SK-N-SH (cell line): ENCODE data around the gene AUTS2. TPM values are rescaled to one million over a fixed set of nuclear protein-coding genes. Genes with fewer than 3 reads are reported as not detected.

Experiments
- CTCF ChIA-PET: fragments of 300-600, 350-600 bp; formaldehyde crosslinking; extraction: SDS; loops from one replicate; lab custom pipeline; 2021; lab: Yijun Ruan, JAX
- POLR2A ChIA-PET: fragments of 350-600 bp; sonication (Branson Sonifier 250); formaldehyde crosslinking; extraction: SDS; loops from one replicate; lab custom pipeline; 2020; ENCODE audit warnings: antibody characterized with exemption, inconsistent platforms; lab: Yijun Ruan, JAX
- DNase-seq: peaks from one replicate; pipeline ENCODE4 v3.0.0; 2012
- H2AFZ ChIP-seq: fragments of 200-600 bp; sonication (generic); 2 replicates; pipeline ENCODE4 v1.8.1; 2016; ENCODE audit warnings: antibody characterized with exemption, mild to moderate bottlenecking, low read depth
- H3F3A ChIP-seq: fragments of 200-600 bp; sonication (generic); replicated peaks from 2 replicates; pipeline ENCODE3; 2016; ENCODE audit warnings: antibody characterized with exemption, mild to moderate bottlenecking; ENCODE audit not compliant: insufficient read depth
- H3K27ac ChIP-seq, 2 experiments: fragments of 200-500 bp in 1 of 2; fragments of 200-600 bp in 1 of 2; sonication (Bioruptor generic) in 1 of 2; sonication (generic), shearing (Covaris generic) in 1 of 2; 2 replicates each; pipeline versions ENCODE4 v1.5.1 to v1.6.1; 2014 to 2016; ENCODE audit warnings: low read depth in 2 of 2, inconsistent platforms in 1 of 2, low read length in 1 of 2, mild to moderate bottlenecking in 1 of 2, mixed read lengths in 1 of 2
- H3K27me3 ChIP-seq: fragments of 200-600 bp; sonication (generic), shearing (Covaris generic); 2 replicates; pipeline ENCODE4 v1.6.1; 2016; ENCODE audit warnings: mixed run types; ENCODE audit not compliant: insufficient read depth
- H3K36me3 ChIP-seq, 2 experiments: fragments of 200-500 bp in 1 of 2; fragments of 200-600 bp in 1 of 2; sonication (Bioruptor generic) in 1 of 2; sonication (generic) in 1 of 2; replicated peaks in 1 of 2; 2 replicates each; pipeline versions ENCODE3 to v1.5.1; 2014 to 2016; ENCODE audit warnings: low read length in 1 of 2, mild to moderate bottlenecking in 1 of 2; ENCODE audit not compliant: insufficient read depth in 2 of 2, control insufficient read depth in 1 of 2
- H3K4me1 ChIP-seq, 2 experiments: fragments of 200-500 bp in 1 of 2; fragments of 200-600 bp in 1 of 2; sonication (Bioruptor generic) in 1 of 2; sonication (generic), shearing (Covaris generic) in 1 of 2; 2 replicates each; pipeline versions ENCODE4 v1.5.1 to v1.6.1; 2014 to 2016; ENCODE audit warnings: low read depth in 1 of 2, low read length in 1 of 2, mixed run types in 1 of 2; ENCODE audit not compliant: insufficient read depth in 2 of 2, control insufficient read depth in 1 of 2
- H3K4me2 ChIP-seq: fragments of 200-600 bp; sonication (generic), shearing (Covaris generic); 2 replicates; pipeline ENCODE4 v1.6.1; 2017; ENCODE audit warnings: mixed run types
- H3K4me3 ChIP-seq, 2 experiments: fragments of 200-500 bp in 1 of 2; fragments of 200-600 bp in 1 of 2; sonication (Bioruptor generic) in 1 of 2; sonication (generic), shearing (Covaris generic) in 1 of 2; 2 replicates each; pipeline versions ENCODE4 v1.5.1 to v1.8.1; 2014 to 2016; ENCODE audit warnings: low read depth in 2 of 2, inconsistent platforms in 1 of 2, low read length in 1 of 2, mild to moderate bottlenecking in 1 of 2, mixed read lengths in 1 of 2, moderate library complexity in 1 of 2
- H3K79me2 ChIP-seq: fragments of 200-600 bp; sonication (generic); 2 replicates; pipeline ENCODE4 v1.8.1; 2017; ENCODE audit warnings: mild to moderate bottlenecking; ENCODE audit not compliant: insufficient read depth
- H3K9ac ChIP-seq: fragments of 200-600 bp; sonication (generic); 2 replicates; pipeline ENCODE4 v1.6.1; 2017; ENCODE audit warnings: mixed run types
- H3K9me2 ChIP-seq: fragments of 200-600 bp; sonication (generic); 2 replicates; pipeline ENCODE4 v1.6.1; 2017; ENCODE audit warnings: mixed run types
- H3K9me3 ChIP-seq: fragments of 200-600 bp; sonication (generic); 2 replicates; pipeline ENCODE4 v1.6.1; 2017; ENCODE audit warnings: mixed run types, mild to moderate bottlenecking, moderate library complexity
- H4K20me1 ChIP-seq: fragments of 200-600 bp; sonication (generic); 2 replicates; pipeline ENCODE4 v1.6.1; 2017; ENCODE audit warnings: mild to moderate bottlenecking, mixed run types; ENCODE audit not compliant: insufficient read depth
- ELF1 ChIP-seq: IDR thresholded peaks from 2 replicates; pipeline ENCODE4 v1.4.0; 2012
- FOXJ3 ChIP-seq: sonication (generic); formaldehyde crosslinking; IDR thresholded peaks from 2 replicates; pipeline ENCODE4 v1.5.1; 2020; ENCODE audit warnings: mild to moderate bottlenecking, missing genetic modification reagents
- GABPA ChIP-seq: IDR thresholded peaks from 2 replicates; pipeline ENCODE4 v1.4.0; 2012; ENCODE audit warnings: low read depth, mild to moderate bottlenecking
- GATA2 ChIP-seq: sonication (generic); formaldehyde crosslinking; IDR thresholded peaks from 2 replicates; pipeline ENCODE4 v1.5.0; 2020; ENCODE audit warnings: mild to moderate bottlenecking, missing genetic modification reagents
- IRF3 ChIP-seq: fragments of 150-350 bp; IDR thresholded peaks from 2 replicates; pipeline ENCODE4 v1.6.1; 2016; ENCODE audit warnings: mild to moderate bottlenecking, low read depth, low read length
- MXI1 ChIP-seq: IDR thresholded peaks from 2 replicates; pipeline ENCODE4 v1.6.1; 2012; ENCODE audit warnings: mild to moderate bottlenecking, low read depth, low read length, improper control_type of control experiment
- RAD21 ChIP-seq: IDR thresholded peaks from 2 replicates; pipeline ENCODE4 v1.6.1; 2012; ENCODE audit warnings: mild to moderate bottlenecking, low read length
- REST ChIP-seq: IDR thresholded peaks from 2 replicates; pipeline ENCODE4 v1.6.1; 2012; ENCODE audit warnings: mild to moderate bottlenecking, low read depth, low read length, moderate library complexity
- RFX5 ChIP-seq: IDR thresholded peaks from 2 replicates; pipeline ENCODE4 v1.6.1; 2012; ENCODE audit warnings: mild to moderate bottlenecking, improper control_type of control experiment, low read length
- SIN3A ChIP-seq: IDR thresholded peaks from 2 replicates; pipeline ENCODE4 v1.6.1; 2012; ENCODE audit warnings: low read depth, mild to moderate bottlenecking, low read length, moderate library complexity, borderline replicate concordance
- TAF1 ChIP-seq: IDR thresholded peaks from 2 replicates; pipeline ENCODE4 v1.6.1; 2012; ENCODE audit warnings: low read depth, mild to moderate bottlenecking, low read length, moderate library complexity, borderline replicate concordance
- USF1 ChIP-seq: IDR thresholded peaks from 2 replicates; pipeline ENCODE4 v1.4.0; 2012; ENCODE audit warnings: low read depth, borderline replicate concordance
- WGBS: methylation state at CpG from one replicate; pipeline ENCODE4 v1.1.6; 2017; ENCODE audit warnings: low lambda C conversion rate; 5-methylcytosine and 5-hydroxymethylcytosine counted together
- polyA plus RNA-seq, 3 experiments: library from polyadenylated mRNA; depleted of rRNA; stranded (reverse); fragments of >200 nt; gene quantifications; 2 replicates each; pipeline ENCODE4 v1.2.3, GENCODE V29; 2012
- TF ChIP-seq, protein P1 (sequence below): IDR thresholded peaks from 2 replicates; pipeline ENCODE4 v1.4.0; 2012; ENCODE audit warnings: low read depth
- TF ChIP-seq, protein P2 (sequence below): IDR thresholded peaks from 2 replicates; pipeline ENCODE4 v1.4.0; 2012; ENCODE audit warnings: low read depth, borderline replicate concordance

AUTS2 gene
- polyA plus RNA-seq, 1 of the 3 experiments (the other 2 are of a cell fraction) = 15.6 TPM

DNA sequence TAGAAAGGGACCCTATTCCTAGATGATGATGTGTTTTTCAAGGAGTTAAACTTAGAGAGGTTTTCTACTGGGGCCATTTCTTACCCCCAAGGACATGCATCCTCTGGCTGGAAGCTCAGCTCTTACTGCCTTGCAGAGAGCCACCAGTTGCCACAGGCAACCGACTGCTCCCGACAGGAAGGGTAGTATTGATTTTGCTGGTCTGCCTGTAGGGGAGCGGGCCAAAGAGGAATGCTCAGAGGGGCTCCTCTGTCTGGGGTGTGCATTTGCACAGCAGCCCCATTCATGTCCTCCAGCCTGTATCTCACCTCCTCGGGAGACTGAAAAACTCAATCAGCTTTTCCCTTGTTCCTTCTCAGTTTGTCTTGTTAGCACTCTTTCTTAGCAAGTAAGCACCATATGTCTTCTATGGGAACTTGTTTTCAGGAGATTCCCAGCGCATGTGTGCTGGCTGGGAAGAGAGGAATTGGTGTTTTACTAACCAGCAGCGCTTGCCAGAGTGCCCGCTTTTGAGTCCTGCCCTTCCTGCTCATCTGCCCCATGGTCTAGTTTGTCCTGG, 794.7 kb downstream of the AUTS2 start:
- Histone ChIP-seq H3K27ac (peak overlapping the region in 1 of 2 experiments; percentile 75; a peak in 2 of 4 replicates), H3K9me2 (no peaks in the 10 kb centered on the region), H4K20me1 (no peaks in the 10 kb centered on the region), H3K79me2 (no peaks in the 10 kb centered on the region)
- WGBS = 90% methylated on average over 7 of the region's 7 CpGs
- CTCF ChIA-PET = interaction anchor here (0.7 to 1.4 kb wide), 4 partner anchors 13 to 293 kb away, joined by 3 to 4 read pairs (median 3); no protein-coding TSS in a partner anchor
- TF ChIP-seq, protein P1, sequence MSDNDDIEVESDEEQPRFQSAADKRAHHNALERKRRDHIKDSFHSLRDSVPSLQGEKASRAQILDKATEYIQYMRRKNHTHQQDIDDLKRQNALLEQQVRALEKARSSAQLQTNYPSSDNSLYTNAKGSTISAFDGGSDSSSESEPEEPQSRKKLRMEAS = no peak
- TF ChIP-seq RFX5 (no peak), MXI1 (no peak), REST (no peak), GATA2 (CRISPR knock-in tag) (no peak), USF1 (no peak), IRF3 (no peak), FOXJ3 (no peak), ELF1 (no peak), GABPA (no peak), SIN3A (no peak), RAD21 (no peak), TAF1 (no peak)
- TF ChIP-seq, protein P2, sequence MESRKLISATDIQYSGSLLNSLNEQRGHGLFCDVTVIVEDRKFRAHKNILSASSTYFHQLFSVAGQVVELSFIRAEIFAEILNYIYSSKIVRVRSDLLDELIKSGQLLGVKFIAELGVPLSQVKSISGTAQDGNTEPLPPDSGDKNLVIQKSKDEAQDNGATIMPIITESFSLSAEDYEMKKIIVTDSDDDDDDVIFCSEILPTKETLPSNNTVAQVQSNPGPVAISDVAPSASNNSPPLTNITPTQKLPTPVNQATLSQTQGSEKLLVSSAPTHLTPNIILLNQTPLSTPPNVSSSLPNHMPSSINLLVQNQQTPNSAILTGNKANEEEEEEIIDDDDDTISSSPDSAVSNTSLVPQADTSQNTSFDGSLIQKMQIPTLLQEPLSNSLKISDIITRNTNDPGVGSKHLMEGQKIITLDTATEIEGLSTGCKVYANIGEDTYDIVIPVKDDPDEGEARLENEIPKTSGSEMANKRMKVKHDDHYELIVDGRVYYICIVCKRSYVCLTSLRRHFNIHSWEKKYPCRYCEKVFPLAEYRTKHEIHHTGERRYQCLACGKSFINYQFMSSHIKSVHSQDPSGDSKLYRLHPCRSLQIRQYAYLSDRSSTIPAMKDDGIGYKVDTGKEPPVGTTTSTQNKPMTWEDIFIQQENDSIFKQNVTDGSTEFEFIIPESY = no peak
- TF ChIP-seq, all 33 proteins: peak for 0
- Histone ChIP-seq H3K9ac (no peak overlapping the region), H3K36me3 (peaks cover 0 to 2% of the 10 kb centered on the region in 2 experiments), H3K4me1 (peaks cover 11 to 21% of the 10 kb centered on the region in 2 experiments; a peak in 3 of 4 replicates), H3K9me3 (no peaks in the 10 kb centered on the region), H3K27me3 (no peaks in the 10 kb centered on the region), H3K4me2 (no peak overlapping the region), H3K4me3 (no peak overlapping the region), H2AFZ (no peak overlapping the region), H3F3A (peaks cover 11% of the 10 kb centered on the region)
- POLR2A ChIA-PET = interaction anchor here (0.8 kb wide), 1 partner anchor 80 kb away, joined by 4 read pairs; no protein-coding TSS in a partner anchor
- no peak for DNase-seq
